GM21619 (cell line): ENCODE results near the gene PPP1R12C.
"Not testable (repeated sequence)": the region's sequence is repeated elsewhere in the genome, so short reads cannot be mapped to it uniquely, and the experiment has no call there.

Experiments used
- ATAC-seq: cut with Tn5 transposase; IDR thresholded peaks from one replicate; pipeline ENCODE4 v1.9.1; 2021; ENCODE audit not compliant: unreplicated experiment

PPP1R12C gene

GRCh38 chr19:55116859-55117662, at the start of gene PPP1R12C:
TSS of gene PPP1R12C (minus strand) at chr19:55117637. CDS start at chr19:55117543, 94 bp downstream.
- peak; percentile 7 for ATAC-seq

GRCh38 chr19:55166530-55167268, 49.3 kb upstream of the PPP1R12C start, which contains the start of gene DNAAF3:
TSS of gene DNAAF3 (minus strand) at chr19:55166613. CDS start at chr19:55166413, 200 bp downstream.
- peak; percentile 94 for ATAC-seq

- no peak for ATAC-seq
Observed at GRCh38 chr19:55165952-55166529, 48.6 kb upstream of the PPP1R12C start.

GRCh38 chr19:55161571-55162322, 44.3 kb upstream of the PPP1R12C start:
- no peak for ATAC-seq

GRCh38 chr19:55160986-55161365, 43.5 kb upstream of the PPP1R12C start:
- no peak for ATAC-seq

- ATAC-seq, result no peak
Observed at GRCh38 chr19:55160128-55160985, 42.9 kb upstream of the PPP1R12C start.

GRCh38 chr19:55158848-55159749, 41.7 kb upstream of the PPP1R12C start:
- ATAC-seq, result no peak

- no peak for ATAC-seq
Observed at GRCh38 chr19:55158423-55158822, 41.0 kb upstream of the PPP1R12C start.

GRCh38 chr19:55157064-55157908, 39.8 kb upstream of the PPP1R12C start, which contains the start of gene TNNI3:
TSS of gene TNNI3 (minus strand) at chr19:55157732. CDS start at chr19:55157589, 143 bp downstream.
- no peak for ATAC-seq

GRCh38 chr19:55156202-55157063, 39.0 kb upstream of the PPP1R12C start:
- ATAC-seq, result no peak

GRCh38 chr19:55155784-55156183, 38.3 kb upstream of the PPP1R12C start:
- ATAC-seq, result not testable (repeated sequence)

GRCh38 chr19:55153652-55154264, 36.3 kb upstream of the PPP1R12C start:
- no peak for ATAC-seq

GRCh38 chr19:55152017-55152416, 34.6 kb upstream of the PPP1R12C start:
- ATAC-seq, result no peak

GRCh38 chr19:55149078-55150003, 31.9 kb upstream of the PPP1R12C start, which contains the start of gene TNNT1:
TSS of gene TNNT1 (minus strand) at chr19:55149206. CDS start at chr19:55147157, 2,049 bp downstream.
- ATAC-seq, result no peak

- ATAC-seq, result no peak
Observed at GRCh38 chr19:55147545-55148251, 30.3 kb upstream of the PPP1R12C start.
